ENCODE data around the gene PPP1R12B.
"Not testable (repeated sequence)": the region's sequence is repeated elsewhere in the genome, so short reads cannot be mapped to it uniquely, and the experiment has no call there.

Gene PPP1R12B

DNA sequence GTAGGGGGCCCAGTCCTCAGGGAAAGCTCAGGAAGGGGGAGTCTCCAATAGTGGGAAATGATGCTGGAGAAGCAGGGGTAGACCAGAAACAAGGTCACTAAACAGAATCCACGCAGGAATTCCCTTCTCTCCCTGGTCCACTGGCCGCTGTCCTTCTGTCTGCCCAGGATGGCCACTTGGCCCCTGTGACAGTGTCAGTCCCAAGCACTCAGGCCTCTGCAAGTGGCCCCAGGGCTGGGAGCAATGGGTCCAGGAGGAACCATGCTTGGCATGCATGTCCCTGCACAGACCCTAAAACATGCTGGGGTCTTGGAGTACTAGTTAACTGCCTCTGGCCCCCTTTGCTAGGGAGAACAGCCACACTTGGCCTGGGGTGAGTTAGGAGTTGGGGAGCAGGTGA is 271.5 kb downstream of the PPP1R12B start:
- not testable (repeated sequence) for H3K9me3 Mint-ChIP-seq

DNA sequence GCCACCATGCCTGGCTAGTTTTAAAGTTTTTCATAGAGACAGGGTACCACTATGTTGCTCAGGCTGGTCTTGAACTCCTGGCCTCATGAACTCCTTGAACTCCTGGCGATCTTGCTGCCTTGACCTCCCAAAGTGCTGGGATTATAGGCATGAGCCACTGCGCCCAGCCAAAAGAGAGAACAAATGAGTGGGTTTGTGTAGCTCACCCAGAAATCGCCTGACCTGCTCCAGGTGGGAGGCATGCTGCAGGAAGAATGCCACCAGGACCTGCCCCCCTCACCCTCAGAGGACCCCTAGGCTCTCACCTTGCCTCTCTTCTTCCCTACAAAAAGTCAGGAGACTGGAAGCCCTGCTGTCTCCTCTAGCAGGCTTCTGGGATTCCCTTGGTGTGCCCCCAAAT is 272.9 kb downstream of the PPP1R12B start:
- Mint-ChIP-seq H3K4me3 (no peak overlapping the region), H3K27ac (no peak overlapping the region), H3K27me3 (ENCODE audit: low read depth) (peaks cover 43% of the 10 kb centered on the region), H3K36me3 (ENCODE audit: low read depth) (no peaks in the 10 kb centered on the region), H3K9me3 (no peaks in the 10 kb centered on the region), H3K4me1 (ENCODE audit: low read depth) (peaks cover under 1% of the 10 kb centered on the region)

More for the DNA sequence above, 271.5 kb downstream of the PPP1R12B start:
- not testable (repeated sequence) for H3K4me3 Mint-ChIP-seq; H3K27ac Mint-ChIP-seq; H3K36me3 Mint-ChIP-seq (ENCODE audit: low read depth)
- Mint-ChIP-seq H3K27me3 (ENCODE audit: low read depth) (peaks cover 47% of the 10 kb centered on the region), H3K4me1 (ENCODE audit: low read depth) (peaks cover 12% of the 10 kb centered on the region)

DNA sequence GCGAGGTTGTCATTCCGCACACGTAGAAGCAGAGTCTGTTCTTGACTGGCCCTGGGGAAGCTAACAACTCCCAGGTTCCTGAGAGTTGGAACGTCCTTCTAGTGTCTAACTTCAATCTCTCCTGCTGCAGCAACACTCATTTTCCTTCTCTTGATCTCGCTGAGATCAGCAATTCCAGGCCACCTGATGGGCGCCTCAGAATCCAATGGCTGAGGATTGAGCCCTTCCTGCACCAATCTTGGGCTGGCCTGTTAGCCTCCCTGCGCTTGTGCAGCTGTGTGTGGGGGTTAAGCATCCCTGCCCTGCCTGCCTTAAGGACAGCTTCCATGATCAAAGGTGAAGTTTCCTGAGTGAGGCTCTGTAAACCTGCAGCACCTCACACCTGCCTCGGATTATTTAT is 273.9 kb downstream of the PPP1R12B start:
- peaks cover 46% of the 10 kb centered on the region for H3K27me3 Mint-ChIP-seq (ENCODE audit: low read depth)
- H3K36me3 Mint-ChIP-seq (ENCODE audit: low read depth) = no peaks in the 10 kb centered on the region
- no peaks in the 10 kb centered on the region for H3K9me3 Mint-ChIP-seq
- H3K27ac Mint-ChIP-seq = no peak overlapping the region
- H3K4me1 Mint-ChIP-seq (ENCODE audit: low read depth) = peaks cover 2% of the 10 kb centered on the region
- no peak overlapping the region for H3K4me3 Mint-ChIP-seq

DNA sequence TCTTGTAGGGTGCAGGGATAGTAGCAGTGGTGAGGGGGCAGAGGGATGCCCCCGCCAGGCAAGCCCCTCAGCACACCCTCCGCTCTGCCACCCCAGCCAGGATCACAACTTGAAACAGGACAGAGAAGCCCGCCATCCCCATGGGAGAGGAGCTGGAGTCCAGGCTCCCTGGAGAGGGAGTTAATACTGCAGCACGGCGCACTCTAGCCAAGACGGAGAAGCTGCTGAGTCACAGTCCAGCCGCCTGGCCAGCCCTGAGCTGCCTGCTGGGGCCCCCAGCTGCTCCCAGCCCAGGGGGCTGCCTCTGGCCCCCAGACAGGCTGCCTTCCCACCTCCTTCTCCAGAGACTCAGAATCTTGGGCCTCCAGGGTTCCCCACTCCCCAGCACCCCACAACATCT is 274.6 kb downstream of the PPP1R12B start:
- H3K9me3 Mint-ChIP-seq = no peaks in the 10 kb centered on the region
- no peaks in the 10 kb centered on the region for H3K36me3 Mint-ChIP-seq (ENCODE audit: low read depth)
- H3K27ac Mint-ChIP-seq = no peak overlapping the region
- no peak overlapping the region for H3K4me3 Mint-ChIP-seq
- H3K27me3 Mint-ChIP-seq (ENCODE audit: low read depth) = peaks cover 47% of the 10 kb centered on the region
- H3K4me1 Mint-ChIP-seq (ENCODE audit: low read depth) = peaks cover 2% of the 10 kb centered on the region

DNA sequence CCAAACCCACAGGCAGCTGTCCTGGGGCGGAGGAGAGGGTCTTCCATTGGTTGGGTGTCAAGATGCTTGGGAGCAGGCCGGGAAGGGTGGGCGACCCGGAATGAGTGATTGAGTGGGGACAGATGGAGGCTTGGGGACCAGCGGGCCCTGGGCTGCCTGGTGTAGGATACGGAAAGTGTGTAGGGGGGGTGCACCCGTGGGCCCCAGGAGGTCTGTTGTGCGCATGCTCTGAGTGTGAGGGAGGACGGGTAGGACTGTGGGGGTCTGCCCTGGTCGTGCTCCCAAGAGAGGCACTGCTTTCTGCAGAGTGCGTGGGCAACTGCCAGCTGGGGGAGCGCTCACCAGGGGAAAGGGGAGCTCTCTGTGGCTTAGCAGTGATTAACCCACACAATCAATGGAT is 275.0 kb downstream of the PPP1R12B start:
- H3K4me1 Mint-ChIP-seq (ENCODE audit: low read depth); H3K36me3 Mint-ChIP-seq (ENCODE audit: low read depth); H3K9me3 Mint-ChIP-seq; H3K27ac Mint-ChIP-seq; H3K4me3 Mint-ChIP-seq: not testable (repeated sequence)
- H3K27me3 Mint-ChIP-seq (ENCODE audit: low read depth) = peaks cover 47% of the 10 kb centered on the region

DNA sequence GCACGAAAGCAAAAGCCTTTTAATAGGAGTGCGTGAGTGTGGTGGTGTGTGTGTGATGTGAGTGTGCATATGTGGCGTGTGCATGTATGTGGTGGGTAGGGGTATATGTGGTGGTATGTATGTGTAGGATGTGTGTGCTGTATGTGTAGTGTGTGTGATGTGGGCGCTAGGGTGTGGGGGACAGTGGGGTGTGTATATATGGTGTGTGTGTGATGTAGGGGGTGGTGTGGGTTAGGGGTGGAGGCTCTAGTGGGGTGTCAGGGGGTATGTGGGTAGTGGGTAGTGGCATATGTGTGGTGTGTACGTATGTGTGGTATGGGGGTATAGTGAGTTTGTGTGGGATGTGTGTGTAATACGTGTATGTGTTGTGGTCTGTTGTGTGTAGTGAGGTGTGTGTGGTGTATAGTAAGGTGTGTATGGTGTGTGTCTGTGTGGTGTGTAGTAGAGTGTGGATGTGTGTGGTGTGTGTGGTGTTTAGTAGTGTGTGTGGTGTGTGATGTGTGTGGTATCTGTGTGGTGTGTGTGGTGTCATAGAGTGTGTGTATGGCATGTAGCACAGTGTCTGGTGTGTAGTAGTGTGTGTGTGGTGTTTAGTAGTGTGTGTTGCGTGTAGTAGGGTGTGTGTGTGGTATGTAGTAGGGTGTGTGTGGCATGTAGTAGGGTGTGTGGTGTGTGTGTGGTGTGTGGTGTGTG is 275.7 kb downstream of the PPP1R12B start:
- H3K36me3 Mint-ChIP-seq (ENCODE audit: low read depth) = no peaks in the 10 kb centered on the region
- no peaks in the 10 kb centered on the region for H3K9me3 Mint-ChIP-seq
- no peak overlapping the region for H3K27ac Mint-ChIP-seq
- H3K27me3 Mint-ChIP-seq (ENCODE audit: low read depth) = peaks cover 45% of the 10 kb centered on the region
- H3K4me3 Mint-ChIP-seq = no peak overlapping the region
- H3K4me1 Mint-ChIP-seq (ENCODE audit: low read depth) = peaks cover 10% of the 10 kb centered on the region

DNA sequence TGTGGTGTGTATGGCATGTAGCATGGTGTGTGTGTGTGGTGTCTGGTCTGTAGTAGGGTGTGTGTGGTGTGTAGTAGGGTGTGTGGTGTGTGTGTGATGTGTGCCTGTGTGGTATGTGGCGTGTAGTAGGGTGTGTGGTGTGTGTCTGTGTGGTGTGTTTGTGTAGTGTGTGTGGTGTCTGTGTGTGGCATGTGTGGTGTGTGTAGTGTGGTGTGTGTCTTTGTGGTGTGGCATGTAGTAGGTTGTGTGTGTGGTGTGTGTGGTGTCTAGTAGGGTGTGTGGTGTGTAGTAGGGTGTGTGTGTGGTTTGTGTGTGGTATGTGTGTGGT is 276.2 kb downstream of the PPP1R12B start:
- Mint-ChIP-seq H3K9me3 (no peaks in the 10 kb centered on the region), H3K36me3 (ENCODE audit: low read depth) (no peaks in the 10 kb centered on the region), H3K27ac (no peak overlapping the region), H3K4me3 (no peak overlapping the region), H3K27me3 (ENCODE audit: low read depth) (peaks cover 45% of the 10 kb centered on the region), H3K4me1 (ENCODE audit: low read depth) (peaks cover 15% of the 10 kb centered on the region)

DNA sequence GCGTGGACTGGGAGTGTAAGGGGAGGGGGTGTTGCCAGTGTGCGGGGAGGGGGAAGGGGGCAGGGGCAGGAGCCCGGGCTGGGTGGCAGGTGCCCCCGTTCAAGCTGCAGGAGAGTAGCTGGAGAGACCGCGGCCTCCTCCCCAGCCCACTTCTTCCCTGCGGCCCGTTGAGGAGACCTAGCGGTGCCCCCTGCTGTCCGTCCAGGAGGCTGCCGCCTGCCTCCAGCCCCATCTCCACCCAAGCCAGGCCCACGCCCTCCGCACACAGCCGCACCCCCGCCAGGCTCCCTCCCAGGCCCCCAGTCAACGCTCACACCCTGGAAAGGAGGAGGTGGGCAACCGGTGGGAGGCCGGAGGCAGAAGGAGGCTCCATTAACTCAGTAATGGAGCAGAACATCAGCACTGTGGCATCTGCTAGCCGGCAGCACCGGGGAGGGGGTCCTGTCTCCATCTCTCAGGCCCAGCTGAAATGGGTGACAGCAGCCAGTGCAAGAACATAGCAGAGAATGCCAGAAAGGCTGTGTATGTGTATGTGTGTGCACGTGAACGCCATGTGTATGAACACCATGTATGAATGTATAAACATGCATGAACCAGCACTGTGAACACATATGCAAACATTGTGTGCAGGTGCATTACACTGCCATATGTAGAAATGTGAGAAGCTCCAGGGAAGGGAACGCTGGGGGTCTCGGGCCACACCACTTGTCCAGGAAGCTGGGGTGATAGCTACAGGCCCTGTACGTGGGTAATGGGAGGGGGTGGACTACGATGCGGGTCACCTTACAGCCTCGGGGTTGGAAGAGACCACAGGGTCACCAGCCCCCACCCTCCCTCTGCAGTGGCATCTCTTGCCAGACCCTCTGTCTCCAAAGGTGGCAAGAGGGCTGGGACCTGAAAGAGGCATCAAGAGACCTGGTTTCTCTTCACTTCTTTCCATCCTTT is 277.2 kb downstream of the PPP1R12B start:
- Mint-ChIP-seq H3K27me3 (ENCODE audit: low read depth) (peaks cover 46% of the 10 kb centered on the region), H3K27ac (no peak overlapping the region)

DNA sequence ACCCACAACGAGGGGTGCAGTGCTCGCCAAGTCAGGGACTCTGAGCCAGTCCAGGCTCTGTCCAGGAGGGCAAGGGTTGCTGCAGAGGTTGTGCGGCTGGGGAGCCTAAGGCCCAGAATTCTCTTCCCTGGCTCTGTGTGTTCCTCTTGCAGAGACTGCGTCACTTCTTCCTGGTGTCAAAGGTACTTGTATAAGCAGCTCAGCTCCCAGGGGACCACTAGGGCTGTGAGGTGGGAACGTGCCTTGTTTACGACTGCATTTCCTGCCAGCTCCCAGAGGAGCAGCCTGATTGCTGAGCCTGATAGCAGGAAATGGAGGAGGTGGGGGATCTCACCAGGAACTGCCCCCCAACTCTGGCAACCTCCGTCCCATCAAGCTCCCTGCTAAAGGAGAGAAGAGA is 278.5 kb downstream of the PPP1R12B start:
- not testable (repeated sequence) for H3K4me3 Mint-ChIP-seq; H3K27ac Mint-ChIP-seq; H3K9me3 Mint-ChIP-seq; H3K36me3 Mint-ChIP-seq (ENCODE audit: low read depth)
- Mint-ChIP-seq H3K4me1 (ENCODE audit: low read depth) (peaks cover 21% of the 10 kb centered on the region), H3K27me3 (ENCODE audit: low read depth) (peaks cover 51% of the 10 kb centered on the region)

More for the DNA sequence above, 277.2 kb downstream of the PPP1R12B start:
- no peak overlapping the region for H3K4me3 Mint-ChIP-seq
- no peaks in the 10 kb centered on the region for H3K36me3 Mint-ChIP-seq (ENCODE audit: low read depth)
- peaks cover 21% of the 10 kb centered on the region for H3K4me1 Mint-ChIP-seq (ENCODE audit: low read depth)
- H3K9me3 Mint-ChIP-seq = no peaks in the 10 kb centered on the region

DNA sequence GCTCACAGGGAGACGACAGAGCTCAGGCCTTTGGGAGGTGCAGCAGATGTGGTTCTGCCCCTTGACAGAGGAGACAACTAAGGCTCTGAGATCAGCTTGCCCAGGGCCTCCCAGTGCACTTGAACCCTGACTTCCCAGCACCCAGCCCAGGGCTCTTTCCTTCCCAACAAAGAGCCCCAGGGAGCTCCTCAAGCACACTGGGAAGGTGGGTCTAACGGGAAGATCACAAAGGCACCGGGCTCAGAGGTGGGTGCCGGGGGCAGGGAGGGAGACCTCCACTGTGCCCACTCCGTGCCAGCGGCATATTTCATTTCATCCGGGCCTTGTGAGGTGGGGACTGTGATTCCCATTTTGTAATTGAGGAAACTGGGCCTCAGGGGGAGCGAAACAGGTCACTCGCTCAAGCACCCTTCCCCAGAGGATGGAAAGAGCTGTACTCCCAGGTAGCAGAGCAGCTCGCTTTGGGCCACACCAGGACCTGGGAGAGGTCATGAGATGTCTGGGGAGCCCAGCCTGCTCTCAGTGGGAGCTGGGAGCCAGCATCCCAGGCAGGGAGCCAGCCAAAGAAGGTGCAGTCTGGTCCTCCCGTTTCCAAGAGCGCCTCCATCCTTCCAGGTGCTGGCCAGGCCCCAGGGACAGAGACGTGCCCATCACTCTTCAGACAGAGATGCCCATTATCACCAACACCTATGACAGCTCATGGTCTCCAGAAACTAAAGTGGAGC is 279.5 kb downstream of the PPP1R12B start:
- H3K4me1 Mint-ChIP-seq (ENCODE audit: low read depth) = peaks cover 21% of the 10 kb centered on the region
- H3K36me3 Mint-ChIP-seq (ENCODE audit: low read depth) = no peaks in the 10 kb centered on the region
- no peak overlapping the region for H3K4me3 Mint-ChIP-seq
- no peak overlapping the region for H3K27ac Mint-ChIP-seq
- H3K27me3 Mint-ChIP-seq (ENCODE audit: low read depth) = peaks cover 54% of the 10 kb centered on the region
- H3K9me3 Mint-ChIP-seq = no peaks in the 10 kb centered on the region

DNA sequence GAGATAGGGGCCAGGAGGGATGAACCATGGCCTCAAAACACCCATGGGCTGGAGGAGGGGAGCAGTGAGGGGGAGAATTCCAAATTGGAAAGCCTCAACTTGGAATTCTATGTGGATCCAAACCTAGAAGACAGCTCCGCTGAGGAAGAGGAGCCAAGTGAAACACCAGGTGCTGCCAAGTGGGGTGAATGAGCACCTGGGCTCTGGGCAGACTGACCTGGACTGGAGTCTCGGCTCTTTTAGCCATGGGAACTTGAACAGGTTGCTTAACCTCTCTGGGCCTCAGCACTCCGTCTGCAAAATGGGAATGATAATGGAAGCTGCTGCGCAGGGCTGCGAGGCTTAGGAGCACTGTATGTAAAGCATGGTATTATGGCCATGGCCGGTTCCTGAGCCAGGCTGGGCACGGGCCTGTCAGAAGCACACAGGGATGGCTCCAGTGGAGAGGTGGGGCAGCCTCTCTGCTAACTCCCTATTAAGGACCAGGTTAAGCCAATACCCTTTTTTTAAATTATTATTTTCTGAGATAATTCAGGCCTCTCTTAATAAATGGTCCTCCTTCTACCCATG is 280.2 kb downstream of the PPP1R12B start:
- H3K27me3 Mint-ChIP-seq (ENCODE audit: low read depth) = peaks cover 59% of the 10 kb centered on the region
- peaks cover 21% of the 10 kb centered on the region for H3K4me1 Mint-ChIP-seq (ENCODE audit: low read depth)
- no peaks in the 10 kb centered on the region for H3K36me3 Mint-ChIP-seq (ENCODE audit: low read depth)
- peak overlapping the region; percentile 52 for H3K27ac Mint-ChIP-seq
- H3K9me3 Mint-ChIP-seq = no peaks in the 10 kb centered on the region
- H3K4me3 Mint-ChIP-seq = peak overlapping the region; percentile 66

DNA sequence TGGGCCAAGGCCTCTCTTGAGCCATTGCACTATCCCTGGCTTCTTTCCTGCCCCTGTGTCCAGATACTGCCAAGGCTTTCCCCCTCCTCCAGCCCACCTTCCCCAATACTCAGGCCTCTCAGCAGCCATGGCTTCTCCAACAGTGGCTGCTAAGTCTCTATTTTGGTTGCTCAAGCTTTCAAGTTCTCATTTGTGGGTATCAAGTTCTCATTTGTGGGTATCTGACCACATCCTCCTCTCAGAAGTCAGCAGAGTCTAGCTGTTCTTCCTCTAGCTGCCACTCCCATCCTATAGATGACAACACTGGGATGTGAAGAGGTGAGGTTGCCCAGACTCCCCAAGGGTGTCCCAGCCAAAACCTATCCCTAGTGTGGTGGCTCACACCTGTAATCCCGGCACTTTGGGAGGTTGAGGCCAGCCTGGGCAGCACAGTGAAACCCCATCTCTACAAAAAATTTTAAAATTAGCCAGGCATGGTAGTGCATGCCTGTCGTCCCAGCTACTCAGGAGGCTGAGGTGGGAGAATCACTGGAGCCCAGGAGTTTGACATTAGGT is 280.8 kb downstream of the PPP1R12B start:
- not testable (repeated sequence) for H3K36me3 Mint-ChIP-seq (ENCODE audit: low read depth)
- peak overlapping the region; percentile 52 for H3K27ac Mint-ChIP-seq

DNA sequence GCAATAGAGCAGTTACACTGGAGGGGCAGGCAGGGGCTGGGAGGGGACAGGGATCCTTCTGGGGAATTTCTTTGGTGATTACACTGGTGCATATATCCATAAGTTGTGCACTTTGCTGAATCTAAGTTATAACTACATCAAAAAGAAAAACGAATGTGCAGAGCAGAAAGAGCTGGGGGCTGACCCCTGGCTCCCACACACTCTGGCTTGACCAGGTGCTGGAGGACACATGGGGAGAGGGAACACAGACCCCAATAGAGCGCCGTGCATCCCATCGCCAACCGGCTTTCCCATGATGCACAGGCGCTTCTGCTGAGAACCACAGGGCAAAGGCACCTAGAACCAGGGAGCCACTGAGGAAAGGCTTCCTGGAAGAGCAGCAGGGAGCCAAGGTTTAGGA is 281.6 kb downstream of the PPP1R12B start:
- not testable (repeated sequence) for H3K9me3 Mint-ChIP-seq; H3K4me3 Mint-ChIP-seq; H3K27ac Mint-ChIP-seq; H3K36me3 Mint-ChIP-seq (ENCODE audit: low read depth)
- Mint-ChIP-seq H3K4me1 (ENCODE audit: low read depth) (peaks cover 21% of the 10 kb centered on the region), H3K27me3 (ENCODE audit: low read depth) (peaks cover 69% of the 10 kb centered on the region)

More for the DNA sequence above, 280.8 kb downstream of the PPP1R12B start:
- Mint-ChIP-seq H3K27me3 (ENCODE audit: low read depth) (peaks cover 63% of the 10 kb centered on the region), H3K4me3 (peak overlapping the region; percentile 66), H3K4me1 (ENCODE audit: low read depth) (peaks cover 21% of the 10 kb centered on the region)
- not testable (repeated sequence) for H3K9me3 Mint-ChIP-seq

DNA sequence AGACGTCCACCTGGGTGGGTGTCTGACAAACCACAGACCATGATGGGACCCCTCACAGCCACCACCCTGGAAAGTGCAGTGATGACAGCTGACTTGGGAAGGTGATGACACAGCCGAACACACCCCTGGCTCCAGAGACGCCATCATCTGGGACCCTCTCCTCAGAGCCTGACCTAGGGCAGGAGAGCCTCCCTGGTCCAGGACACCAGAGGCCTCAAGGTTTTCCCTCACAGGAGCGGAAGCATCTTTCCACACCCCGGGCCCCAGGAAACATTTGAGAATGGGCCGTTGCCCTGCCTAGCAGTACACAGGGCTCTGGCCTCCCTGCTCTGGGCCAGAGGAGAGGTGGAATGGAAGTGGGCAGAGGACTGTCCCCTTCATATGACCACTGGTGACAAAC is 282.0 kb downstream of the PPP1R12B start:
- H3K9me3 Mint-ChIP-seq = no peaks in the 10 kb centered on the region
- no peaks in the 10 kb centered on the region for H3K36me3 Mint-ChIP-seq (ENCODE audit: low read depth)
- H3K4me1 Mint-ChIP-seq (ENCODE audit: low read depth) = peaks cover 21% of the 10 kb centered on the region
- peaks cover 73% of the 10 kb centered on the region for H3K27me3 Mint-ChIP-seq (ENCODE audit: low read depth)
- H3K4me3 Mint-ChIP-seq = no peak overlapping the region
- no peak overlapping the region for H3K27ac Mint-ChIP-seq

Measured in T-helper 1 cell treated with Interleukin-12 subunit alpha and Interleukin-12 subunit beta and Interleukin-4 antibody, amounts not matched to agents 30 μg/mL and 1 μg/mL, for 36 hours (primary cell).